Transverse colon (tissue), 3 donors: Measurements from ENCODE around the gene USPL1.

ENCODE experiments used
- CTCF ChIP-seq, 5 experiments: fragments of 200-600 bp in 3 of 5; fragments of 450-650 bp in 2 of 5; sonication (generic) in 3 of 5; IDR thresholded peaks; 1 replicate in 2 of 5; 2 replicates in 3 of 5; pipeline ENCODE4 v1.5.1; 2016 to 2017; ENCODE audit warnings: antibody characterized with exemption in 5 of 5, inconsistent platforms in 3 of 5, mild to moderate bottlenecking in 2 of 5, moderate library complexity in 1 of 5
- EP300 ChIP-seq: sonication (generic); formaldehyde crosslinking; IDR thresholded peaks from one replicate; pipeline ENCODE4 v1.6.1; 2017; ENCODE audit warnings: antibody characterized with exemption, low read depth
- POLR2A ChIP-seq: fragments of 450-650 bp; IDR thresholded peaks from one replicate; pipeline ENCODE4 v1.6.1; 2016; ENCODE audit warnings: antibody characterized with exemption, mild to moderate bottlenecking, moderate library complexity

- TF ChIP-seq CTCF (IDR thresholded peaks at IDR 0.05) (no peak), EP300 (no peak), POLR2A (no peak)
Measured at GRCh38 chr13:30601836-30602235, 15.9 kb upstream of the USPL1 start.
